ENCODE results near the gene IMPA2. TPM values are rescaled to one million over a fixed set of nuclear protein-coding genes. Genes with fewer than 3 reads are reported as not detected.

Gene IMPA2
- total and polyA plus RNA-seq, 8 donors: 93.5 to 286 (median 156) TPM

DNA sequence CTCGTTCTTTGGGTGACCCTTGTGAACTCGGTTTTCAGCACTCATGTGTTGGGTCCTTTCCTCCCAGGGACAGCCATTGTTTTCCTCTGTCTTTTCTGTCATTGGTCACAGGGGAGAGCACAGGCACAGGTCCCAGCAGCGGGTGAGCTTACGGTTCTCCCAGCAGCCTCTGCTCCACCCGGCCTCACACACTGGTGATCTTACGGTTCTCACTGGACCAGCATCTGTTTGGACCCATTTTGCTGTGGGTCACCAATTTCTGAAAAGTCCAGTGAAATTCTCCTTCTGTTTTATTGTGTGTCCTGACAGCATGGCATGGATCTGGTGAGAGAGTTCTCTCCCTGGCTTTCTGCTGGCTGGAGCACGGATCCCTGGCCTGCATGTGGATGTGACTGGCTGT lies 62.5 kb downstream of the IMPA2 start:
- TF ChIP-seq, protein P1, sequence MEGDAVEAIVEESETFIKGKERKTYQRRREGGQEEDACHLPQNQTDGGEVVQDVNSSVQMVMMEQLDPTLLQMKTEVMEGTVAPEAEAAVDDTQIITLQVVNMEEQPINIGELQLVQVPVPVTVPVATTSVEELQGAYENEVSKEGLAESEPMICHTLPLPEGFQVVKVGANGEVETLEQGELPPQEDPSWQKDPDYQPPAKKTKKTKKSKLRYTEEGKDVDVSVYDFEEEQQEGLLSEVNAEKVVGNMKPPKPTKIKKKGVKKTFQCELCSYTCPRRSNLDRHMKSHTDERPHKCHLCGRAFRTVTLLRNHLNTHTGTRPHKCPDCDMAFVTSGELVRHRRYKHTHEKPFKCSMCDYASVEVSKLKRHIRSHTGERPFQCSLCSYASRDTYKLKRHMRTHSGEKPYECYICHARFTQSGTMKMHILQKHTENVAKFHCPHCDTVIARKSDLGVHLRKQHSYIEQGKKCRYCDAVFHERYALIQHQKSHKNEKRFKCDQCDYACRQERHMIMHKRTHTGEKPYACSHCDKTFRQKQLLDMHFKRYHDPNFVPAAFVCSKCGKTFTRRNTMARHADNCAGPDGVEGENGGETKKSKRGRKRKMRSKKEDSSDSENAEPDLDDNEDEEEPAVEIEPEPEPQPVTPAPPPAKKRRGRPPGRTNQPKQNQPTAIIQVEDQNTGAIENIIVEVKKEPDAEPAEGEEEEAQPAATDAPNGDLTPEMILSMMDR (IDR thresholded peaks at IDR 0.05): no peak
- FAIRE-seq (no peak), DNase-seq (peak in 1 of 6 donors; percentile 8), ATAC-seq (no peak)
- H3K4me3 ChIP-seq: no peak overlapping the region
- 87 to 90% methylated on average over 7 of the region's 7 CpGs for WGBS, 2 donors
- H3K4me1 ChIP-seq: no peaks in the 10 kb centered on the region
- no peak overlapping the region for H3K27ac ChIP-seq
- no peaks in the 10 kb centered on the region for H3K9me3 ChIP-seq
- H3K27me3 ChIP-seq: no peaks in the 10 kb centered on the region
- no peaks in the 10 kb centered on the region for H3K36me3 ChIP-seq
- intact Hi-C loops (cut with DNase I): loop anchor here in 1 of 3 donors (5.0 to 10.0 kb wide), 2 partner anchors 119 to 317 kb away; no protein-coding TSS in a partner anchor

DNA sequence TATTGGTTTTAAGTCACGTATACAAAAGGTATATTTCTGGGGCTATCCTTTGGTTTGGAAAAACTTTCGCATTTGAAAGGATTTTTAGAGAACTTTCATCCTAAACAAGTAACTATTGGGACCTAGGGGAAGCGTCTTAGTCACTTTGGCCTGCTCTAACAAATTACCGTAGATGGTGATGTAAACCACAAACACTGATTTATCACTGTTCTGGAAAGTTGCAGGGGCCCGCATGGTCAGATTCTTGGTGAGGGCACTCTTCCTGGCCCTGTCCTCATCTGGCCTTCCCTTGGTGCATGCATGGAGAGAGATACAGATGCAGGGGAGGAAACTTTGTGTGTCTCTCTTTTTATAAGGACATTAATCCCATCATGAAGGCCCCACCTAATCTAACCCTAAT lies 63.3 kb downstream of the IMPA2 start:
- Histone ChIP-seq H3K36me3 (no peaks in the 10 kb centered on the region), H3K27me3 (no peaks in the 10 kb centered on the region), H3K4me3 (no peak overlapping the region), H3K4me1 (no peaks in the 10 kb centered on the region), H3K27ac (no peak overlapping the region), H3K9me3 (no peaks in the 10 kb centered on the region)
- intact Hi-C loops (cut with DNase I): loop anchor here in 1 of 3 donors (5.0 to 10.0 kb wide), 2 partner anchors 120 to 317 kb away; no protein-coding TSS in a partner anchor
- 91 to 92% methylated on average over 5 of the region's 5 CpGs for WGBS, 2 donors
- no peak for DNase-seq
- ATAC-seq: no peak
- TF ChIP-seq, protein P1 (IDR thresholded peaks at IDR 0.05): no peak
- no peak for FAIRE-seq

DNA sequence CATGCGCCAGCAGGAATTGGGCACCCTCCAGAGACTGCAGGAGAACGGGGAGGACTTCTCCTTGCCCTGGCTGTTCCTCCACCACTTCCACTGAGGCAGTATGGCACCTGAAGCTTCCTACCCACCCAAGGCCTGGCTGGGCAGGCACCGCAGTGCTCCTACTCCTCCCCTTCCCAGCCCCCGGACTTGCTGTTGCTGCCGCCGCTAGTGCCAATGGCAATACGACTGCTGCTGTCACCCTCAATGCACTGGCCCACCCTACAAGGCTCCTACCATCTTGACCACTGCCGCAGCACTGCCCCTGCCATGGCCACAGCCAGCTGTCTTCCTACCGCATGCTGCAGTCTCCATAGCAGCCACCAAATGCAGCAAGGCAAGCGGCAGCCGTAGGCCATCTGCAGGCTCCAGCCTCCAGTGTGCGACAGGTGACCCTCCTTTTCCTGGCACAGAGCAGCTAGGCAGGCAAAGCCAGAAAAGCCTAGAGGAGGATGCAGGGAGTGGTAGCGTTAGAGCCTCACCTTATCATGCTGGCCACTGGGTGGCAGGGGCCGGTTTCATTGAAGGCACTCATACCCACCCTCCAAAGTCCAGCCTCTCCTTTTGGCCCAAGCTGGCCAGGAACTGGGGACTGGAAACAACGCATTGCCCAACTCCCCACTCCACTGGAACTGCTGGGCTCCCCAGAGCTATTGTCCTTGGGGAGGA lies 64.9 kb downstream of the IMPA2 start:
- intact Hi-C loops (cut with DNase I): loop anchor here in 1 of 3 donors (10.0 kb wide), 1 partner anchor 121 kb away; no protein-coding TSS in a partner anchor
- H3K4me1 ChIP-seq: no peaks in the 10 kb centered on the region
- TF ChIP-seq, protein P1 (IDR thresholded peaks at IDR 0.05): no peak
- H3K27me3 ChIP-seq: no peaks in the 10 kb centered on the region
- FAIRE-seq (no peak), DNase-seq (peak in 1 of 6 donors; percentile 16), ATAC-seq (peak in 2 of 4 donors; percentile 20 to 42)
- no peak overlapping the region for H3K27ac ChIP-seq
- 86 to 90% methylated on average over 15 of the region's 15 CpGs for WGBS, 2 donors
- no peaks in the 10 kb centered on the region for H3K9me3 ChIP-seq
- H3K36me3 ChIP-seq: no peaks in the 10 kb centered on the region
- H3K4me3 ChIP-seq: no peak overlapping the region

DNA sequence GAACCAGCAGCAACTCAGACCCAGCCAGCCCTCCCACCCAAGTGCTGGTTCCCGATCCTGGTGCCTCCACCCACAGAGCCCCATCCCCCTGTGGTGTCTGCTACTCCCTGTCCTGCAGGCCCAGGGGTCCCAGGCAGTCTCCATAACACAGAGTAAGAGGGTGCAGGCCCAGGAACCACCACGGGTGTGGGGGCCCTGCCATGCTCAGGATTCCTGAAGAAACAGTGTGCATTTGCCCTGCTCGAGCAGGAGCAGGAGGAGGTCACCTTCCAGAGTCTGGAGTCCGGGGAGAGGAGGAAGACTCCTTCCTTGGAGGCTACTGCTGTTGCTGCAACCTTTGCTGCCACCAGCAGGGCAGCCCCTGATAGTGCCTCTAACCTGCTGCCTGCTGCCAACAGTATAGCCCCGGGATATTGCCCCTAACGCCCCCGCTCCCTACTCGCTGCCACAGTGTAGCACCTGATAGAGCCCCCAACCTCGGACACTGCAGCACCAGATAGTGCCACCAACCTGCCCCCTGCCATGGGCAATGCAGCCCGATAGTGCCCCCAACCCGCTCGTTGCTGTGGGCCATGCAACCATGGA lies 65.5 kb downstream of the IMPA2 start:
- WGBS, 2 donors: 72 to 79% methylated on average over 12 of the region's 12 CpGs
- FAIRE-seq (no peak), DNase-seq (peak in 1 of 6 donors; percentile 15), ATAC-seq (peak; percentile 16 to 55 (median 25))
- no peaks in the 10 kb centered on the region for H3K36me3 ChIP-seq
- H3K27me3 ChIP-seq: no peaks in the 10 kb centered on the region
- no peak overlapping the region for H3K4me3 ChIP-seq
- intact Hi-C loops (cut with DNase I): loop anchor here in 1 of 3 donors (10.0 kb wide), 1 partner anchor 122 kb away; no protein-coding TSS in a partner anchor
- H3K27ac ChIP-seq: no peak overlapping the region
- peaks cover 0 to 4% (median 0%) of the 10 kb centered on the region in 3 donors for H3K4me1 ChIP-seq
- TF ChIP-seq, protein P1 (IDR thresholded peaks at IDR 0.05): no peak
- no peaks in the 10 kb centered on the region for H3K9me3 ChIP-seq
